Fibroblast of villous mesenchyme (primary cell): ENCODE results near the gene PPP2R2B. TPM values are rescaled to one million over a fixed set of nuclear protein-coding genes. Genes with fewer than 3 reads are reported as not detected.

Experiments used
- DNase-seq: peaks from one replicate; pipeline ENCODE4 v3.0.0-alpha.2; 2010; ENCODE audit warnings: low read depth
- H3K4me3 ChIP-seq: 2 replicates; pipeline ENCODE4 v1.5.1; 2011; ENCODE audit warnings: low read depth, mild to moderate bottlenecking, low read length
- total RNA-seq: library from RNA; depleted of rRNA; stranded (reverse); fragments of >200 nt; gene quantifications from 2 replicates; pipeline ENCODE4 v1.2.3, GENCODE V29; 2012
- TF ChIP-seq, protein P1 (sequence below): IDR thresholded peaks from 2 replicates; pipeline ENCODE4 v1.5.1; 2012; ENCODE audit warnings: low read depth, mild to moderate bottlenecking, low read length; ENCODE audit not compliant: insufficient read depth

The PPP2R2B gene
- total RNA-seq, 1 donor, result 2.2 TPM

DNA sequence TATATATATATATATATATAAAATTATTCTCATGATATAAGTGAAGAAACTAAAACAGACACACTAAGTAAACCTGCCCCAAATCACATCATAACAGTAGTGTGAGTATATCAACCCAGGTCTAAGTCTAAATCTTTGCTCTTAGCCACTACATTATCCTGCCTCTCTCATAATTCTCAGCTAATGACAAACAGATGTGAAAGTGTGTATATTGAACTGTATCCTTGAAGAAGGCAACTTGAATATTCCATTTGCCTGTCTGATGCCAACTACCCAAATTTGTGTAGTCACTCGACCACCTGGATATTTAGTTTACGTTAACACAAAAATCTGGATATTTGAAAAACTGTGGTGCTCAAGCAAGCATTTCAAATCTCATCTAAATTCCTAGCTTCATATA, 97.4 kb downstream of the PPP2R2B start:
- H3K4me3 ChIP-seq, result no peak overlapping the region
- TF ChIP-seq, protein P1, sequence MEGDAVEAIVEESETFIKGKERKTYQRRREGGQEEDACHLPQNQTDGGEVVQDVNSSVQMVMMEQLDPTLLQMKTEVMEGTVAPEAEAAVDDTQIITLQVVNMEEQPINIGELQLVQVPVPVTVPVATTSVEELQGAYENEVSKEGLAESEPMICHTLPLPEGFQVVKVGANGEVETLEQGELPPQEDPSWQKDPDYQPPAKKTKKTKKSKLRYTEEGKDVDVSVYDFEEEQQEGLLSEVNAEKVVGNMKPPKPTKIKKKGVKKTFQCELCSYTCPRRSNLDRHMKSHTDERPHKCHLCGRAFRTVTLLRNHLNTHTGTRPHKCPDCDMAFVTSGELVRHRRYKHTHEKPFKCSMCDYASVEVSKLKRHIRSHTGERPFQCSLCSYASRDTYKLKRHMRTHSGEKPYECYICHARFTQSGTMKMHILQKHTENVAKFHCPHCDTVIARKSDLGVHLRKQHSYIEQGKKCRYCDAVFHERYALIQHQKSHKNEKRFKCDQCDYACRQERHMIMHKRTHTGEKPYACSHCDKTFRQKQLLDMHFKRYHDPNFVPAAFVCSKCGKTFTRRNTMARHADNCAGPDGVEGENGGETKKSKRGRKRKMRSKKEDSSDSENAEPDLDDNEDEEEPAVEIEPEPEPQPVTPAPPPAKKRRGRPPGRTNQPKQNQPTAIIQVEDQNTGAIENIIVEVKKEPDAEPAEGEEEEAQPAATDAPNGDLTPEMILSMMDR, result no peak
- no peak for DNase-seq

DNA sequence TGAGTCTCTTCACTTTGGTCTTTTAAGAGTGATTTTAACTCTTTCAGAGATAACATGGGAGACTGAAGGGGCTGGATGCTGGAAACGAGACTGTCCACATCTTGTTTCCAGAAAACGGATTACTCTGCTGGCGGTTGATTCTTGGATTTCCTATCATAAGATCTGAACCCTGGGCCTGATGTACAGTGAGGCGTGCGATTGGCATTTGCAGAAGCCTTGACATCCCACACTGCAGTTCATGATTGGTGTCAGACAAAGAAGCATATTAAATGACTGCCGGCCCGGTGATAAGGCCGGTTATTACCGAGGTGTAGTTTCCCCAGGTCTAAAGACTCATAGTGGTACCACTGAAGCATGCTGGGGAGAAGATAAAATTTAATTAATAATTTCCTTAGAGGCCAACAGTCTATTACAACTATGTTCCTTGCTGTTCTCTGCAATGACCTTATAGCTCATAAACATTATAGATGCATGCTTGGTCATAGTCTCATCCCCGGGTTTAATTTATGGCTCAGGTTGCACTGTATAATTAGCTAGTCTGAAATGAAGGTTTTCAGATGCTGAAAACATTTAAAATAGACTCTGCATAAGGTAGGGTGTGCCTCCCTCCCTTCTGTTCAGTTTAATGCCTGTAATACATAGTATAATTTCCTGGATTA, 99.2 kb downstream of the PPP2R2B start:
- no peak for DNase-seq
- H3K4me3 ChIP-seq, result no peak overlapping the region
- TF ChIP-seq, protein P1, result no peak

DNA sequence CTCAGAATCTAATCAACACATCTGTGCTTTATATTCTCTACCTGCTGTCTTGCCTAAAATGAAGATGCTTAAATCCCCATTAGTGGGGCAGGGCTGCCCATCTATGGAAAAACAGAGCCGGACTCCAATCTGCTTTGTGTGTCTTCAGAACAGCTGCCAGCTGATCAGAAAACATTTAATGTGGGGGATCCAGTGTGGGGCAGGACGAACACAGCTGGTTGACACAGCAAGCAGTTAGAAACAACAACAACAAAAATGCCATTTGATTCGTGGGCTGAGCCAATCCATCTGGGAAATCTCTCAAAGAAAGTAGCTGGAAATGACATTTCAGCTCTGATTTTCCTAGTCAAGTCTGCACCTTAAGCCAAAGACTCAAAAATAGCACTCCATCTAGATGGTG, 99.8 kb downstream of the PPP2R2B start:
- no peak overlapping the region for H3K4me3 ChIP-seq
- TF ChIP-seq, protein P1, result no peak
- no peak for DNase-seq

DNA sequence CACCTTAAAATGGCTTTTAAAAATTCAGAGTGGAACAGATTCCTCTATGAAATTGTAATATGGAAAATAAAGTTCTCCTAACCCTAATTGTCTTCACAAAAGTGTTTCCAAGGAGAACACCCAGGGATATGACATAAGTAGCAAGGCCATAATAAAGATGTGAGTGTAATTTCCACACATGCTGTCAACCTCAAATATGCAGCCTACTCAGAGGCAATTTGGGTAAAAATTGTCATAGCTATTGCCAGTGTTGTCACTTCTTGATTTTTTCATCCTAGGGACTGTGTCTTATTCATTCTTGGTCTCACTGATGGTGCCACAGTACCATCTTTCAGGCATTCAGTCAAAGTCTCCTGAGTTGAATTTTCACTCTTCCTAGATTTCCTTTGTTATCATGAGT, 100.3 kb downstream of the PPP2R2B start:
- TF ChIP-seq, protein P1, result no peak
- no peak overlapping the region for H3K4me3 ChIP-seq
- DNase-seq, result no peak

DNA sequence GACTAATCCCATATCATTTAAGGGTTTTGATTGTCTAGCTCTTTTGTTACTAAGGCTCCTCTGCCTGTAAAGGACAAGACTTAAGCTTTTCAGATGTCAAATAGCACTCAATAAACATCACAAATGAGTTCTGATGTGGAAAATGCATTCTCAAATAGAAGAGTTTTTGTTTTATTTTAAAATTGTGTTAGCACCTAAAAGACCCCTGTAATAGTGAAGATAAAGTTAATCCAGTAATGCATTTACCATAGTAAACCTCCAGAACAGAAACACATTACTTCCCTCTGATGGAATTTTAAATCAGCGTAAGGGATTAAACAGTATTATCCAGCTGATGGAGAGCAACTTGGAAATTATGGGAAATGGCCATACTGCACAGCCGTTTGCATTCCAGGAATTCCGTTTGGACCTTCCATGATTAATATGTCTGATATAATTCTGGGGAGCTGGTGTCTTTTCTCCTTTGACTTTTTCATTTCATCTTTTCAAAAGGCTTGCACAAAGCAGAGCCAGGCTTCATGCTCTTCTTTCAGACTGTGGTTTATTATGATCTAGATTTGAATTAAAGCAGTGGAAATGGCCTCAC, 105.6 kb downstream of the PPP2R2B start:
- H3K4me3 ChIP-seq, result no peak overlapping the region
- DNase-seq, result peak; percentile 7
- TF ChIP-seq, protein P1, result no peak

DNA sequence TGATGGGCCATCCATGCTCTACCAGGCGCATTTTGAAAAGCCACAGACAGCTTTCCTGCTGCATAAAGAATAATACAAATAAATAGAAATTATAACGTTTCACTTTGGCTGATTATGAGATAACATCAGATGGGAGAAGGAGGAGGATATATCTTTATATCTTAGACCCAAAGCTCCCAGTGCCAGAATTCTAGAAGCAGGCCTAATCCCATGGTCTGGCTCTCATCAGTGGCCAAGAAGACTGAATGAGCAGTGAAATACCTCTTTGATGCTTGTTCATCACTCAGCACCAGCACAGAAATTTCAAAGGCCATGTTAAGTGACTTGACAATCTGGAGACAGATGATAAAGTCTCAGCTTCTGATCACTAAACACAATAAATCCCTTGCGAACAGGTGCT, 107.6 kb downstream of the PPP2R2B start:
- TF ChIP-seq, protein P1, result no peak
- H3K4me3 ChIP-seq, result no peak overlapping the region
- no peak for DNase-seq
